H1 (cell line): ENCODE data around the gene DPM2.

Experiments used
- EZH2 ChIP-seq: fragments of 200-600 bp; sonication (generic); IDR thresholded peaks from 2 replicates; pipeline ENCODE4 v1.7.1; 2012; ENCODE audit warnings: low read depth, mild to moderate bottlenecking, moderate library complexity, low read length, inconsistent platforms; ENCODE audit not compliant: severe bottlenecking
- TBP ChIP-seq: IDR thresholded peaks from 2 replicates; pipeline ENCODE4 v1.6.1; 2011; ENCODE audit warnings: low read depth, low read length, improper control_type of control experiment

- no peak for TF ChIP-seq TBP
- no peak for TF ChIP-seq EZH2
Observed at GRCh38 chr9:127954831-127955293, 17.2 kb upstream of the DPM2 start.
